Activated gamma-delta T cell treated with anti-CD3 and anti-CD28 coated beads, Interleukin-2, amount 50 U/mL, for 16 hours (primary cell): ENCODE measurements around the gene ZNRD2.

Source experiments
- DNase-seq: peaks from one replicate; pipeline ENCODE4 v3.0.0-alpha.2; 2020; ENCODE audit warnings: low read depth

The ZNRD2 gene

DNA sequence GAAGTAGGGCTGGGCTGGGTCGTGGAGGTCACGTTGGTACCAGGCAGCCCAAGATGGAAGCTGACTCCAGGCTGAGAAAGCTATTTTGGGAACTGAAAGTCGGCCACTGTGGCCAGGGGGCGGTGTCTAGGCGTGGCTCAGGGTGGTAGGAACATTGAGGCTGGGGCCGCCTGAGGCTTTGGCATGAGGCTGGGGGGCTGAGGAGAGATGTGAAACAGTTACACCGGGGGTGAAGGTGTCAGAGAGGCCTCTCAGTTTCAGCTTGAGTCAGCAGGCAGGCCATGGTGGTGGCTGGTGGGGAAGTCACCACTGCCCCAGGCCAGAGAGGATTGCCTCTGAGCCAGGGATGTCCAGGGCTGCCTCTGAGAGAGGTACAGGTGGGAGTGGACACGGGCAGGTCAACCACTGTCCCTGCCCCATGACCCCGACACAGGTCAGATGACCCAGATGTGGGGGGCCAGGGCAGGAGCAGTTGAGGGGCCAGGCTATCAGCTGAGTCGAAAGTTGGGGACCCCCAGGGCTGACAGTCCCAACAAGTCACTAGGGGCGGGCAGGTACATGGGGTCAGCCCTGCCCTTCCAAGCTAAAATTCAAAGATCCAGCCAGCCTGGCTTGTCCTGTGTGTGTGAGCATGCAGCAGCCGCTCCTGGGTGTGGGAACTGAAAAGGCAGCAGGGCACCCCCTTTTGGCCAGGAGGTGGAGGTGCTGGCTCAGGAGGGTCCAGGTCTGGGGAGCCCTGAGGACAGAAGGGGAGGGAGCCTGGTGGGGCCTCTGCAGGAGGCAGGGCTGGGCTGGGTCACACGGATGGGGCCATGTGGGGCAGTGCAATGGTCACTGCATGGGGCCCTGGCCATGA, 18.1 kb downstream of the ZNRD2 start:
- DNase-seq: peak; percentile 54

DNA sequence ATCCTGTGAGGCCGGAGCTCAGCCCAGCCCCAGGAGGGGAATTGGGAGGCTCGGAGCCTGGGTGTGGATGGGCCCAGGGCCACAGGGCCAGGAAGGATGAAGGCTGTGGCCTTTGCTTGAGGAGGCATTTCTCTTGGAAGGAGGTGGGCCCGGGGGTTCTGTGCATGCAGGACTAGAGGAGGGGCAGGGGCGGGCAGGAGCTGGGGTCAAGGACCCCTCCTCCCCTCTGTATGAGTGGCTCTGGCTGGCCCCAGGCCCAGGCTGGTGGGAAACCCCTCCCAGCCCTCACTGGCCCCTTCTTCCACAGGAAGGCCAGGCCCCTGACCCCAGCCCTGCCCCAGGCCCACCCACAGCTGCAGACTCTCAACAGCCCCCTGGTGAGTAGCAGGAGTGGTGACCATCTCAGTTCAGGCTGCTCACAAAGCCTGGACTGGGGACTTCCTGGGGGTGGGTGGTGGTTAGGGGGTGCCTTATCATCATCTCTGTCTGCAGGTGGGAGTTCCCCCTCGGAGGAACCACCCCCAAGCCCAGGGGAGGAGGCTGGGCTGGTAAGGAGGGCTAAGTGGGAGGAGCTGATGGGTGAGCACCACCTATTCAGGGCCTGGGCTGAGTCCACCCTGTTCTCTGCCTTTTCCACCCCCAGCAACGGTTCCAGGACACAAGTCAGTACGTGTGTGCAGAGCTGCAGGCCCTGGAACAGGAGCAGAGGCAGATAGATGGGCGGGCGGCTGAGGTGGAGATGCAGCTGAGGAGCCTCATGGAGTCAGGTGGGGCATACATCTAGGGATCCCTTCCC, 19.4 kb downstream of the ZNRD2 start:
- DNase-seq: no peak

DNA sequence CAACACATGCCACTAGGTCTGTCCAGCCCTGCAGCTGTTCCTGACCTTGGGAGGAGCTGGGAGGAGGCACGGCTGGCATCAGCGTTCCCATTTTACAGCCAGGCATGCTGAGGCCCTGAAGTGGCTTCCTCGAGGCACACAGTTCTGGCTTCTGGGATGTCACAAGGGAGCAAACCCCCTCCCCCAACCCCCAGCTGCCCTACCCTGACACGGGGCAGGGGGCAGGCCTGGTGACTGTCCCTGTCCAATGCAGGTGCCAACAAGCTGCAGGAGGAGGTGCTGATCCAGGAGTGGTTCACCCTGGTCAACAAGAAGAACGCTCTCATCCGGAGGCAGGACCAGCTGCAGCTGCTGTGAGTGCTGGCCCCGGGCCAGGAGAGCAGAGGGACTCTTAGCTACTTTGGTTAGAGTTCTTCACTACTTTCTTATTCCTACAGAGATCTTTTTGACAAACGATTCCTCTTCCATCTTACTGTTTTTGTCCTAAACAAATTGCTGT, 20.0 kb downstream of the ZNRD2 start:
- DNase-seq: no peak

DNA sequence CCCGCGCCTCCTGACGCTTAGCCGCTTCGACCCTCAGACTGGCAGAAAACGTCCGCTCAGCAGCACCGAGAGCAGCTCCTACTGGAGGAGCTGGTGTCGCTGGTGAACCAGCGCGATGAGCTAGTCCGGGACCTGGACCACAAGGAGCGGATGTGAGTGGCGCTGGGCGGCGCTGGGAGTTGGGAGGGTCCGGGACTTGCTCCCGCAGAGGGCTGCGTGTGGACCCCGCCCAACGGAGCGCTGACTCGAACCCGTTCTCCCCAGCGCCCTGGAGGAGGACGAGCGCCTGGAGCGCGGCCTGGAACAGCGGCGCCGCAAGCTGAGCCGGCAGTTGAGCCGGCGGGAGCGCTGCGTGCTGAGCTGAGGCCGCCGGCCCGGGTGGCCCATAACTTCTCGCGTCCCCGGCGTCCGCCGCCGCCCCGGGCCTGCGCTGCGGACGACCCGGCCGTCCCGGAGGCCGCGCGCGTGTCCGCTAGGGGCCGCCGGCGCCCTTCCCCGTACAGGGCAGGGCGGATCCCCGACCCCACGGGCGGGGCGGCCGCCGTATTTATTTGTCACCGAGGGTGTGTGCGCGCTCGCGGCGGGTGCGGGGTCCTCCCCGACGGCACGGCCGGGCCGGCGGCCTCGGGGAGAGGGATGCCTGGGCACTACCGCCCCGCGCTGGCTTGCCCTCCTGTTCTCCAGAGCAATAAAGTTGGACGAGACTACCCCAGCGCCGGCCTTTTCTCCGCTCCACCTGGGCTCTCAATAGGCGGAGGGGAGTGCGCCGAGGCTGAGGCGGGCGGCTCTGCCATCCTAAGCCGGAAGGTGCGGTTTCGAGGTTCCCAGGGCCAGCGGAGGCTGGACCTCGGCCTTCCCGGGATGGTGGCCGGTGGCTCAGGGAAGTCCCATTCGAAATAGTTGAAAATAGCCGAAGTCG, 21.9 kb downstream of the ZNRD2 start:
- no peak for DNase-seq

DNA sequence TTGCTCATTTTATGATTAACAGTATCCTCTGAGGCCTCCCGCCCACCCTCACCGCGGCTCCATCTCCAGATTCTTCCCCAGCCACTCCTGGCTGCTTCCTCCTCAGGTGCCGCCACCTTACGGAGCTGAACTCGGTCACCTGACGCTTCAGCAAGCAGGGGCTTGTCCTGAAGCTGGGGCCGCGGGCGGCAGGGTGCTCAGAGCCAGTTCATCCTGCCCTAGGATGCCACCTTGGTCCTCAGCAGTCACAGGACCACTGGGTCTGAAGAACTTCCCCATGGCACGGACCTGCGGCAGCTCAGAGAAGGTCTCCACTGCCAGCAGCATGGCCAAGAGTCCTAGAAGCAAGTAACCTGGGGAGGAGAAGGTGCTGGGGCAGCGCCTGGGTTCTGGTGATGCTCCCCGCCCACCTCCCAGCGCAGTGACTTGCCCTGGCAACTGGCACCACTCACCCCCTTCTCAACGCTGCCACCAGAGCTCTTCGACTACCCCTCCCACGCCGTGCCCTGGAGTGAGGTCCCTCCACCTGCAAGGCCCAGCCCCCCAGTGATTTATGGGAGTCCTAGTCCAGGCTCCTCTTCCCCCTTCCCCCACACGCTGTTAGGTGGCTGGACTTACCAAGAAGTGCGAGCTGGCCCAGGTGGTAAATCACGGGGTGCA, 22.7 kb downstream of the ZNRD2 start:
- no peak for DNase-seq

DNA sequence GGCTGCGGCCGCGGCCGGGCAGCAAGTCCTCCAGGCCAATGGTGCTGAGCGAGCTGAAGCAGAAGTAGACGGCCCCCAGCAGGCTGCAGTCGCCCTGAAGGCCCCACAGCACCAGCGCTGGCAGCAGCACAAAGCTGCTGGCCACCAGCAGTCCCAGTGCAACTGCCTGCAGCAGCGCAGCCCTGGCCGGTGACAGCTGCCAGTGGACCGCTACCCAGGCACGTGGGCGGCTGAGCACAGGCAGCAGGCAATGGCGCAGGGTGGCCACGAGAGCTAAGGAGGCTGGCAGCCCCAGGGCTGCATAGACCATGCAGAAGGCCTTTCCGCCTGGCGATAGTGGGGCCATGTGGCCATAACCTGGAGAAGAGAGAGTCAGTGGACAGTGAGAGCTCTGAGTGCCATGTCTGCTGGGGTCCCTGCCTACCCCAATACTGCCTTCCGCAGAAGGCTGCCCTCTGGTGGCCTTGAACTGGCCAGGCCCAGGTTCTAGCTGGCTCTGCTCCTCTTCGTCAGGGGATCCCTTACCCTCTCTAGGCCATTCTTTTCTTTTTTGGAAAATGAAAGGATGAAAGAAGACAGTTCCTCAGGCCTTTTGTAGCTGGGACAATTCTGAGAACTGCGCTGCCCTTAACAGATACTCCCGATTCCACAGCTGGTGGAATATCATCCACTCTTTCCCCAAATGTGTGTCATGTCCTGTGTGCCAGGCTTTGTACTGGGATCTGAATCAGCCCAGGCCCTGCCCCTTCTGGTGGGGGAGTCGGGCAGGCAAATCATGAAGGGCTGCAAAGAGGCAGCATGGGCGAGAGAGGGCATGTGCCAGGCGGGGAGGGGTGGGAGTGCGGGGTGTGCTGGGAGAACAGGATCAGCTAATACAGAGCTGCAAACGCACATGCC, 23.5 kb downstream of the ZNRD2 start:
- no peak for DNase-seq

DNA sequence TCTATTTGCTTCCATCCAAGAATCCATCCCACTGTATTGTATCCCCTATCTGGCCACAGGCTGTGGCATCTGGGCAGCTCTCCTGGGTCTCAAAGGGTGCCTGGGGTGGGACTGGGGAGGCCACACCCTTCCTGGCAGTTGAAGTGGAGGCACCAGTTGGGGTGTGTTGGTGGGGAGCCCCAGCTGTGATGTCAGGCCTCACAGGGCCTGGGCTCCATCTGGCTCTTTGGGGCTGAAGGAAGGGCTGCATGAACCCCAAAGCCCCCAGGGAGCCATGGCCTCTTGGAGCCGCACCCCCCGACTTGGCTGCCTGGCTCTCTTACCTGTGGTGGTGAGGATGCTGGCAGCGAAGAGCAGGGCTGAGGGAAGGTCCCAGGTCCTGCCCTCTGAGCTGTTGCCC, 24.9 kb downstream of the ZNRD2 start:
- DNase-seq: no peak

DNA sequence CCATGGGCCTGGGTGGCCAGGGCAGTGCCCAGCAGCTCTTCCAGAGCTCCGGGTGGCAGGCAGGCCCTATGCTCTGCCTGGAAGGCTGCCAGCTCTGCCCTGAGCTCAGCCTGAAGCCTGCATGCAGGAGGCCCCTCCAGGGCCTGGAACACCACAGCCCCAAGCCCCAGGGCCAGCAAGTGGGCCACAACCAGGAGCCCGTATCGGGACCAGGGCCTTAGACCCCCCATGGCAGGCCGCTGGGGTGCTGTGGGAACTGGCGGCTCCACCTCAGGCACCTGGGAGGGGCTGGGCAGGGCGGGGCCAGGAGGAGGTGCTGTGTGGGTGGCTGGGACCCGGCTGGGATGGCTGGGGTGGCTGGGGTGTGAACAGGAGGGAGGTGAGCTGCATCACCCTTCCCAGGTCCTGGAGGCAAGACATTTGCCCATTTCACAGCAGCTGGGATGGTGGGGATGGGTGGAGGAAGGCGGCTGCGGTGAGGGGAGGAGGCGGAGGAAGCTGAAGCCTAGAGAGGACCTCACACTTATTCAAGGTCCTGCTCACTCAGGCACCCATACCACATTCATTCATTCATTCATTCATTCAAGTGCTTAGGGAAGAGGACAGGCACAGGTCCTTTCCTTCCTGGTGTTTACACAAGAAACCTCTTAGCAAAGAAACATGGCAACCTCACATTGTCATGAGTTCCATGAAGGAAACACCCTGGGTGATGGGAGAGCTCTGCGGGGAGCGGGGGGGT, 25.4 kb downstream of the ZNRD2 start, which contains the start of gene KCNK7:
TSS of gene KCNK7 (minus strand) at position 258 of the 739 bp plus-strand sequence. CDS start at position 230, 28 bp downstream.
- no peak for DNase-seq

DNA sequence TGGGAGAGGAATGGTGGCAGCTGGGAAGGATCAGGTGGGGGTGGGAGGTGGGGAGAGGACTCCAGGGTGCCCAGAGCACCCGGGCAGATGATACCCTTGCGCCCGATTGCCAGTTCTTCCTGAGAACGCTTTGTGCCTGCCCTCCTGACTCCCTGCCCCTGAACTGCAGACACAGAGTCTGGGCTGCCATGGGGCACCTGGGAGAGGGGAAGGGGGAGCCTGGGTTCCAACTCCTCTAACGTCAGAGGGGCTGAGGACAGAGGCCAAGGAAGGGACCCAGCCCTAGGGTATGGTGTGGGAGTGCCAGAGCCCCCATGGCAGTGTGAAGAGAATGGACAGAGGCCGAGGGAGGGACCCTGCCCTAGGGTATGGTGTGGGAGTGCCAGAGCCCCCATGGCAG, 26.2 kb downstream of the ZNRD2 start:
- no peak for DNase-seq

DNA sequence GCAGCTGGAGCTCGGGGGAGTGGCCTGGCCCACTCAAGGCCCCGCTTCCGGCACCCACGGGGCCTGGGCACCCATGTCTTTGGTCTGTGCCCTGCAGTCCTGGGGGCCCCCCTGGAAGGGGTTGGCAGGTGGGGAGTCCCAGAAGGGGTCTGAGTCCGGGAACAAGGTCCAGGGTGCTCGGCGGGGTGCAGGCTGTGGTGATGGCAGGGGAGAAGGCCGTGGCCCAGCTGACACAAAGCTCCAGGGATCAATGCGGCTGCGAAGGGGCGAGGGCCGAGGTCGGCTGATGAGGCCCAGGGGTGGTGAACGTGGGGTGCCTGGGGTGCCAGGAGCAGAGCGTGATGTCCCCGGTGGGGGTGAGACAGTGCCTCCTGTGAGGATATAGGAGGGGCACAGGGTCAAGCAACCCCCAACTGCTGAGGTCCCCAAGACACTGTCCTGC, 28.0 kb downstream of the ZNRD2 start:
- no peak for DNase-seq

DNA sequence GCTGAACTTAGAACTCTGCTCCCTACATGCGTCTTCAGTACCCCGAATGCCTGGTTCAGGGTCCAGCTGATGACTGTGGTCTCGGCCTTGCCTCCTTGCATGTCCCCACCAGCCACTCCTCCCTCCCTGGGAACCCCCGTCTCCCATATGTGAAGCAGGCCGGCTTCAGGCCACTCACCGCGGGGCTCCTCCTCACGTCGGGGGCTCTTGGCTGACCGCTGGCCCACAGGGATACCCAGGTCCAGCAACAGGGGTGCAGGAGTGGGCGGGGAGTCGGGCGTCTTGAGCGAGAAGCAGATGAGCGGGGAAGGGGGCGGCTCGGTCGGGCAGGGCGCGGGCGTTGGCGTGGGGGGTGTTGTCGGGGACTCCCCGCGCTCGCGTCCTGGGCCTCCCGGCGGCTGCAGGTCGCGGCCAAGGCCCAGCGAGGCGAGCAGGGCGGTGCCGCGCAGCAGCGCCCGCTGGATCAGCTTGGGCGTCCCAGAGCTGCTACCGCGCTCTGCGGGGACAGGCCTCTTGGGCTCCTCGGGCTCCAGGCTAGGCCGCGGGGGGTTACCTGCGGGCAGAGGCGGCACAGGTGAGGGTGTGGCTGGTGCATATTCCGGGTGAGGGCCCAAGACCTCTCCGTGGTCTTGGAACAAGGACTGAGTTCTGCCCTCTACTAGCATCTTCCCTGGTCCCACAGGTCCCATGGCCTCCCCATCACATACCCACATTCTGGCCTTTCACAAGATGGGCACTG, 29.1 kb downstream of the ZNRD2 start:
- no peak for DNase-seq

DNA sequence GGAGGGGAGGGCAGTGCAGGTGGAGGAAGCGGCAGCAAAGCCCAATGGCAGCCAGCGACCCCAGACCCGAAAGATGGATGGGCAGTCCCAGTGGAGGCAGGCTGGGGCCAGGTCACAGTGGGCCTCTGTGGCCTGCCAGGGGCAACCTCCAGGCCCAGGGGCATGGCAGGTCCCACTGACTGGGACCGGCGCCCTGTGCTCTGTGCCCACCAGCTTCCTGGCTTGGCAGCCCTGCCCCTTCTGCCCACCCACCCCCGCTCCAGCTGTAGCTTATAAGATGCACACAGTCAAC, 29.6 kb downstream of the ZNRD2 start:
- no peak for DNase-seq

DNA sequence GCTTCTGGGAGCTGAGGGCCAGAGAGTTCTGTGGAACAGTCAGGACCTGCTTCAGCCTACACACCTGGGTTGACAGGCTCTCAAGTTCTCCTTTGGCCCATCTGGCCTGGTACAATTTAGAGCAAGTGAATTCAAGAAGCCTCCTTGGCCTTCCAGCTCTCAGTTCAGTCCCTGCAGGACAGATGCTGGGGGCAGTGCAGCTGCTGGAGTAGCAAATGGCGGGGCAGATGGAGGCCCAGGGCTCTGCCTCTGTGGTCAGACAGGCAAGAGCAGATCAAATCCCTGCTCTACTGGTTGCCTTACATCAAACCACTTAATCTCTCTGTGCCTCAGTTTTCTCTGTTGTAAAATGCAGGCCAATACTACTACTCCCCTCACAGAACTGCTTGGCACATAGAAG, 34.0 kb downstream of the ZNRD2 start:
- DNase-seq: no peak

DNA sequence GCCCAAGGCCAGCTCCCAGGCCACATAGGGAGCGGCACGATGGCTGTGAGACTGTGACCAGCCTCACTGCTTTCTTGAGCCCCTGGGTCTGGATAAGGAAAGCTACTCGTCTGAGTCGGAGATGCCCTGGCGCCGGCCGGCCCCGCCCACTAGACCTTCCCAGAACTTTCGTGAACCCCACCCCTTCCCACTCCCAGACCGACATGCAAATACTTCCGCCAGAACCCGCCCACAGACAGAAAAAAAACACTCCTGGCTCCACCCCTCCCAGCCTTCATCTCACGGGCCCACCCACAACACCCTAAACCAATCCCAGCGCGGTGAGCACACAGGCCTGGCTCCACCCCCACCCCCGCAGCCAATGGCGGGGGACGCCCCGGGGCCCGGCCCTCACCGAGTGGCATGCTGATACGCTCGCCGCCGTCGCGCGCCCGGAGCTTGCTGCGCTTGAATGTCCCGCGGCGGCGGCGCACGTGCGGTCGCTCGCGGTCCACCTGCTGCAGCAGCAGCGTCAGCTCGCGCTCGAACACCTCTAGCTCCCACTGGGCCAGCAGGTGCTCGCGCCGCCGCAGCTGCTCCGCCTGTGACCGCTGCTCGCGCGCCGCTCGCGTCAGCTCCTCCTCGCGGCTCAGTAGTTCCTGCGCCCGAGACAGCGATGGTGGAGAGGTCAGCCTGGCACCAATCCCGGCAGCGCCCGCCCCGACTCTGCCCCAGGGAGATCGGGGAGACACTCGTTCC, 36.8 kb downstream of the ZNRD2 start:
- DNase-seq: no peak

DNA sequence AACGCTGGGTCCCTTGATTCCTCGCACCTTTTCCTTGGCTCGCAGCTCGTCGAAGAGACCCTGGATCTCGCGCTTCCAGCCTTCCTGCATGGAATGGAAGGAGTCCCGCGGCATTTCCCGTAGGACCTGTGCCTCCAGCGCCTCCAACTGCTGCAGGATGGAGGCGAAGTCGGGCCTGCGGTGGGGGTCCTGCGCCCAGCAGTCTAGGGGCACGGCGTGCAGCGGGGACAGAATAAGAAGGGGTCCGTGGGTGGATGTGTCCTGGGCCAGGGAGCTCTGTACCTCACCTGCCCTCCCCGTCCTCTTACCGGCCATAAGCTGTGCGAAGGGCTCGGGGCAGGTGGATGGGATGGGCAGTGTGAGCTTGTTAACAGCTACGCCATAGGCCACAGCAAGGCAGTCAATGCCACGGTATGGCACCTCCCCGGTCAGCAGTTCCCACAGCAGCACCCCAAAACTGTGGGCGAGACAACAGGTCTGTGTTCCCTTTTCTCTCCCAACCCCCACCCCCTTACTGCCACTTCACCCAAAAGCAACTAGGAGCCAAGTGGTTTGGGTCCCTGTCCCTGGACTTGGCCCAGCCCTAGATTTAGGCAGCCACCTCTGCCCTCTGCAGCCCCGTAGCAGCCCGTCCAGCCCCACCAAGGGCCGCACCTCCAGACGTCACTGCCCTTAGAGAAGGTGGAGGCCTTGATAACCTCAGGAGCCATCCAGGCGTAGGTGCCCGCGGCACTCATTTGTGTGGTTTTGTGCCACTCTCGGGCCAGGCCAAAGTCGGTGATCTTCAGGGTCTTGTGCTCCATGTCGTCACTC, 37.5 kb downstream of the ZNRD2 start:
- DNase-seq: no peak

DNA sequence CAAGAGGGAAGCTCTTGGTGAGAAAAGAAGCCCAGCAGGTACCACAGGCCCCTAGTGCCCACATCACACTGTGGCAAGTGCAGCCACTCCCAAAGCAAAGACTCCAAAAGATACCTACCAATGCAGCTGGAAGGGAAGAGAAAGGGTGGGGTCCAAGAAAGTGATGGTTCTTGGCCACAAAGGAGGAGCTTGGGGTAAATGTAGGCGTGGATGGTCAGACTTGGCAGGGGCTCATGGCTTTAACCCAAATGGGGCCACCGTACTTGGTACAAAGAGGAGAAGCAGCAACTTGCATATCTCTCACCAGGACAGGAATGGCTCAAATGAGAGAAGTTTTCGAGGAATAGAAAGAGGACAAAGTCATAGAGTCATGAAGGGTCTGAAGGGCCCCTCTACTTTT, 39.0 kb downstream of the ZNRD2 start:
- no peak for DNase-seq

DNA sequence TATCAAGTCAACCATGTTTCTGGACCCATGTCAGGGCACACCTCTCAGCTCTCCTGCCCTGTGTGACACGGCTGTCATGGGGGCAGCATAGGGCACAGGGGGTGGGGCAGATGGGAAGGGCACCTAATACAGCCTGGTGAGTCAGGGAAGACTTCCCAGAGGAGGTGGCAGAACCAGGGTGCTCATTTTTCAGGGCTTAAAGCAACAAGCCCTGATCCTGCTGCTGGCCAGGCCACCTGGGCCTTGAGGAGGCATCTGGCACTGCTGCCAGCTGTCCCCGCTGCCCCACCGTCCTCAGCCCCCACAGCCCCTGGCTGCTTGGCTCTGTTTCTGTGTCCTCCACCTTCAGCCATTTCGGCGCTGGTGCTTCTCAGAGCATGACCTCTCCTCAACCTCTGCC, 39.4 kb downstream of the ZNRD2 start:
- DNase-seq: no peak

DNA sequence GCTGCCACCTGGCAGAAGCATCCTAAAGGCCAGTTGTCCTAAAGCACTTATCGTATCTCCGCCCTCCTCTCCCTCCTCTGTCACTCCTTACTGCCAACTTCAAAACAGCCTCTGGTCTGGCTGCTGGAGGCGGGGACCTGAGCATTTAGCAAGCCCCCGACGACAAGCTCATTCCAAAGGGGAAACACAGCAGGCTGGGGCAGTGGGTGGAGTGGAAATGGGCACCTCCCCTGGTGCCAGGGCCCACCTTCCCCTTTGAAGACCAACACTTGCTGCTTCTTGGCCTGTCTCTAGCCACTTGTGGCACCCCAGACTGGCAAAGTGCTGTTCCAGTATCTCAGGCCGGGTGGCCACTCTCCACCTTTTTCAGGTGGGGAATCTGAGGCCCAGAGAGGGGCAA, 40.1 kb downstream of the ZNRD2 start:
- no peak for DNase-seq
